CD4-positive, alpha-beta T cell treated with Interleukin-4 for 4 hours (primary cell): ENCODE measurements around the gene PDLIM4.

ENCODE experiments used
- DNase-seq: peaks from one replicate; pipeline ENCODE4 v3.0.0-alpha.2; 2020

Gene PDLIM4

DNA sequence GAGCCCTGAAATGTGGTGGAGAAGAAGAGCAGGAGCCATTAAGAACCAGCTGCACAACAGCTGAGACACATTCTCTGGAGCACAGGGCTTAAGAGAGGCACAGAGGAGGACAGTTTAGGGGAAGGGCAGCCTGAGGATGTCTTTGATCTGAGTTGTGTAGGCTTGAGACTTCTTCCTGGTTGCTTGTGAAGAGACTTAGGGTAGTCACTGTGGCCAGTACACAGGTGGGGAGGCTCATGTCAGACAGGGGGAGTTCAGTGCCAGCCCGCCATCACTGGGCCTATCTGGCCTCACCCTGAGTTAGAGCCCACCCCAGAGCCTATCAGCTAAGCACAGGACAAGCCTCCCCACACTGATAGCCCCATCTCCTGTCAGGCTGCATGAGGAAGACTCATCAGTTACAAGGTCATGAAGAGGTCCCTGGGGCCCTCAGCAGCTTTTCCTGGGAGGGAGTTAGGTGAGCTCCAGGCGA is 56.5 kb downstream of the PDLIM4 start:
- DNase-seq = no peak

DNA sequence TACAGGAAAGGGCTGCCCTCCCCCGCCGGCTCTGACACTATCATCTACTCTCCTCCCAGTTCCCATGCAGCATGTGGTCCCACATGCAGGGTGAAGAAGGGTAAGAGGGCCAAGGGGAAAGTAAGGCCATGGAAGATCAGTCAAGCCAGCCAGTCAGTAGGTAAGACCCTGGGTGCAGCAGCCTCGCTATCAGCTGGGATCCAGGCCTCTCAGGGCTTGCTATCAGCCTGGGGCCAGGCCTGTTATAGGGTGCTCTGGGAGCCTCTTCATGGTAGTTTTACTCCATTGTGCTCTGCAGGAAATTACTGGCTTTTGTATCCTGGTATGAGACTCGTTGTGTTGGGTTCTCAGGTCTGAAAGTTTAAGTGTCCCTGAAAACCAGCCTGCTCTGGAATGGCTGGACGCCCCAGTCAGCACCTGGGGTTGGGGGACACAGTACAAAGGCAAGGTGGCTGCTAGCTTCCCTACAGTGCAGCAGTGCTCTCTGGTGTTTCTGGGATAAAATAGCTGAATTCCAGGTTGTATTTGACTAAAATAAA is 58.1 kb downstream of the PDLIM4 start:
- DNase-seq = no peak

DNA sequence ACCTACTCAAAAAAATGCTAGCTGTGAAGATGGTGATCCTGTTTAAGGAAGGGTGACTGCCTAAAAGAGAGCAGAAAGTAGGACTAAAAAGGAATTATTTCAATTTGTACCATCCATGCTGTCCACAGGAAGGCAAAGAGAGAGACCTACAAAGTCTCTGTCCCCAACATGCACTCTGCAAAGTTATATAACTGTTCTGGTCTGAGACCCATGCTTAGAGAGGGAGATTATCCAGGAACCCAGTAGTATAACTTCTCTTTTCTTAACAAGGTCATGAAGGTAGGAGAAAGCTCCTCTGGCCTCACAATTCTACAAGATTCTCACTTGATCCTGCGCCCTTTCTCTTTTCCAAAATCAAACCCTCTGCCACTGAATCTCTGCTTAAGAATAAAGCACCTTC is 62.5 kb downstream of the PDLIM4 start:
- DNase-seq = no peak

DNA sequence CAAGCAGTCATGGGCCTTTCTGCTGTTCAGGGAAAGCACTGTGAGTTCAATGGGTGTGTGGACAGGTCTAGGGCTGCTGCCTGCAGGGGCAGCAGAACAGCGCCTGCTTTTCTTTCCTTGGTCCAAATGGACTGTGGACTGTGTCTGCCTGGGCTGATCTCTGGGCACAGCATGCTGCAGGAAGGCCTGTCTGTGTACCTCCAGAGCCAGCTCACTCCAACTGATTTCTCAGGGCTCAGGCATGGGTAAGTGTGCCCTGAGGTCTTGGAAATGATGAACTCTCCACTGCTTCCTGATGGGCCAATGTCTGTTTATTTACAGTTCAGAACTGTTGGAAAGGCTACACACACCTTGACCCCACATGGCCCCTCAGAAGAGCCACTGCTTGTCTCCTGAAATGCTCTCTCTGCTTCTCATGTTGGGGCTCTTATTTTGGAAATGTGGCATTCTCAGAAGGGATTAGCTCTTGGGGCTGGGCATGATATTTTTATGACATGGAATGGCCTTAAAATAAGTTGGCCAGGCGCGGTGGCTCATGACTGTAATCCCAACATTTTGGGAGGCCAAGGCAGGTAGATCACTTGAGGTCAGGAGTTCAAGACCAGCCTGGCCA is 63.7 kb downstream of the PDLIM4 start:
- no peak for DNase-seq

DNA sequence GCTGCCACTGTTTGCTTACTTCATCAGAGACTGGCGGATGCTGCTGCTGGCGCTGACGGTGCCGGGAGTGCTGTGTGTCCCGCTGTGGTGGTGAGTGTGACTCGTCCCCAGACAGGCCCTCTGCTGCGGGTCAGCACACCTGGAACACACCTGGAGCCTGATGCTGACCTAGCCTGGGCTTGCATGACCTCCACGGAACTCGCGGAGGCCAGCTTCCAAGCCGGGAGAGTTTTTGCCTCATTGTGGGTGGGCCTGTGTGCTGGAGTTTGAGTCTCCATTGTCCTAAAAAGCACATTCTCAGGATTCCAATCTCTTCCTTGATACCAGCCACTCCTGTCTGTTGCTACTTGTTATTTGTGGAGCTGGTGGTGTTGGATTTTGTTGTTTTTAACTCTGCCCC is 64.8 kb downstream of the PDLIM4 start:
- no peak for DNase-seq
